HG03457 (cell line): ENCODE data around the gene OR4D9.
"Not testable (repeated sequence)": the region's sequence is repeated elsewhere in the genome, so short reads cannot be mapped to it uniquely, and the experiment has no call there.

Source experiments
- ATAC-seq: cut with Tn5 transposase; IDR thresholded peaks from one replicate; pipeline ENCODE4 v1.9.1; 2021; ENCODE audit warnings: moderate number of reproducible peaks; ENCODE audit not compliant: unreplicated experiment

The OR4D9 gene

DNA sequence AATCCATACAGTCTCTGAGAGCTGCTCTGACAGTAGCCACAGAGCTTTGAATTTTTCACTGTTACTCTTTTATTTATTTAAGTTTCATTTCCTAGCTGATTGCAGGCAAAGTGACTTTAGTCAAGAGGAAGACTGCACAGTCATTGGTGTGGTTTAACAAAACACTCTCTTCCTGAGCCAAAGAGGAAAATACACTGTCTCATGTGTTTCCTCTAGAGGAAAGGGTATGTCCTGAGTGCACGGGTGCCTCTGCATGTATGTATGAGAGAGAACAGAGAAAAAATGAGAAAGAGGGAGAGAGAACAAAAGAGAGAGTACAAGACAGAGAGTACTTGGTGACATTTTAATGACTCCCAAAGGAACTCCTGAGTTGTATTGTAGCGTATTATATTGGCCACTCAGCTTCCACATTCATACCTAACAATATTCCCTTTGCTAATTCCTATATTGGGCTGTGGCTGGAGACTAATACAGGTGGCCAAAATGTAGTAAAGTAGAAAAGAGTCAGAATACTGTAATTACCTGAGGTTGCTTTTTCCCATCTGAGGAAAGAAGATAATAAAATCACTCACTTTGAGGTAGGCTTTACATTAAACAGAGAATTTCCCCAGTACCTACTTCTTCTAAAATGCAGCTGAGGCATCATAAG is at the start of gene OR4D9:
Gene OR4D9 (plus strand): TSS at position 599 of the 649 bp plus-strand sequence. CDS start 3,374 bp downstream, outside the sequence.
- no peak for ATAC-seq

DNA sequence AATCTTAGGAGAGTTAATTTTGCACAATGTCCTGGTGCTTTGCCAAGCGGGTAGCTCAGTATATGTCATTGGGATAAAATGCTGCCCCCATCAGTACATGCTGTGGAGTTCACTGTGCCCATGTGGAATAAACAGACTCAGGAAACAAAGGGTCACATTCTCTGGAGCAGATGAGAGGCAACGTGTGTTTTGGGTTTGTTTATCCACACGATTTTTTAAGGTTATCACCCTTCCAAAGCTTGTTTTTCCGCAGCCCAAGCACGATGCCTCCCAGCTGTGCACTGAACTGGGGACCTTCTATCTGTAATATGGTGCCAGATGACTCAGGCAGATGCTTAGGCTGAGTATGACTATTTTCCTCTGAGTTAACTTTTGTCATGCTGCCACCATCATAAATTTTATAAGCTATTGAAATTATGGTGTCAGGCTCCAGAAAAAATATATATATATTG is 48.1 kb upstream of the OR4D9 start:
- no peak for ATAC-seq

DNA sequence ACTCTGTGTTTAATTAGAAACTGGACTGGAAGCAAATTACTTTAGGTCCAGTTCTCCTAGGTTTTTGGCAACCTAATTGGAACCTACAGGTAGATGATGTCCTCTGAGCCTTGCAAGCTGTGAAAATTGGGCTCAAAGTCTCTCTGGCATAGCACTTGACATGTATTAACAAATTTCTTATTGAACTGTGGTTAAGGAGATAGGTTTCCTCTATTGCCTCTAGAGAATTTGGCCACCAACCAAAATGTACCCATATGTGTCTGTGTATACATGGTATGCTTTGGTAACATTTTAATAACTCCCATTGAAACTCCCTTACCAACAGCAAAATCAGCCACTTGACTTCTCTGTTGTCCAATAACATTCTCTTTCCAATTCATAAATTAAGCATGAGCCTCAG is 38.3 kb upstream of the OR4D9 start, which contains the start of gene OR4D10:
Gene OR4D10 (plus strand): TSS at position 301 of the 400 bp plus-strand sequence. CDS start 4,115 bp downstream, outside the sequence.
- ATAC-seq, result no peak

- no peak for ATAC-seq
Observed at GRCh38 chr11:59475176-59475575, 36.2 kb upstream of the OR4D9 start.

DNA sequence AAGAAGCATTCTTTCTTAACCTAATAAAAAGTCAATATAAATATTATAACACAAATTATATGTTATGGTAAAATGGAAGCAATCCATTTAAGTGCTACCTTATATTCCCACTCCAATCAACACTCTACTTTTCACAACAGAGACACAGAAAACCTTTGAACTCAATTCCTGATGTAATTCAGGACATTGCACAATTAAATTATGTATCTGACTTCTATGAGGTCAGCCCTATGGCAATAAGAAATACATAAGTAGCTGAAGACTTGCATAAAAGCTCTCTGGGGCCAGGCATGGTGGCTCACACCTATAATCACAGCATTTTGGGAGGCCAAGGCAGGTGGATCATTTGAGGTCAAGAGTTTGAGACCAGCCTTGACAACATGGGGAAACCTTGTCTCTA is 31.4 kb upstream of the OR4D9 start:
- no peak for ATAC-seq

GRCh38 chr11:59480359-59480758 is 31.0 kb upstream of the OR4D9 start:
- ATAC-seq, result no peak

DNA sequence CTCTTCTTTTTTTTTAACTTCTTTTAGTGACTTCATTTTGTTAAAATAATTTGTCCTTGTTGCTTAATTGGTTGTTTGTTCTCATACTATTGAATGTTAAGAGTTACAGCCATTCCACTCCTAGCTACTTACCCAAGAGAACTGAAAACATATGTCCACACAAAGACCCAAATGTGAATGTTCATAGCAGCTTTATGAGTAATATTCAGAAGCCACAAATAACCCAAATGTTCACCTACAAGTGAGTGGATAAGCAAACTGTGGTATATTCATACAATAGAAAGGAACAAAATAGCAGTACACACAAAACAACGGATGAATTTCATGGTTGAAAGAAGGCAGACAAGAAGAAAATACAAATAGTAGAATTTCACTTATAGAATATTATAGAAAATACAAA is 9.4 kb upstream of the OR4D9 start:
- no peak for ATAC-seq

- no peak for ATAC-seq
Observed at GRCh38 chr11:59503276-59503675, 8.1 kb upstream of the OR4D9 start, which contains the start of gene OR4D11. TSS of gene OR4D11 (plus strand) at chr11:59503576. CDS start at chr11:59503576, 0 bp downstream.

DNA sequence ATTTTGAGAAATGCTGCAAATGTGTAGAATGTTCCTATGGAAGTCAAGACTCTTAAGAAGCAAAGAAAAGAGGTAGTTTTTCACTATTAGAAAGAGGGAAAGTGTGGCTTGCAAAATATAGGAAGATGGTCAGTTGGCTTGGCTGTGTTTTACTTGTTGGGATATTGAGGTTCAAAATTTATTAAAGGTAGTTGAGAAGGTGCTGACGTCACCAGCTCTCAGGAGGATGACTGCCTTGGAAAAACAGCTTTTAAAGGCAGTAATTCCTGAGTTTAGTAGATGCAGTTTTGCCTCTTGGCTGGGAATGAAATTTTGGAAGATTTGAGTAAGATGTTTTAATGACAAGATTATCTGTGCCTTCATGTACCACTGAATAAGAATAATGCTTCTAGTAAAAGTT is 336 bp downstream of the OR4D9 start:
- no peak for ATAC-seq

GRCh38 chr11:59520139-59520538 is 8.8 kb downstream of the OR4D9 start:
- ATAC-seq, result not testable (repeated sequence)

DNA sequence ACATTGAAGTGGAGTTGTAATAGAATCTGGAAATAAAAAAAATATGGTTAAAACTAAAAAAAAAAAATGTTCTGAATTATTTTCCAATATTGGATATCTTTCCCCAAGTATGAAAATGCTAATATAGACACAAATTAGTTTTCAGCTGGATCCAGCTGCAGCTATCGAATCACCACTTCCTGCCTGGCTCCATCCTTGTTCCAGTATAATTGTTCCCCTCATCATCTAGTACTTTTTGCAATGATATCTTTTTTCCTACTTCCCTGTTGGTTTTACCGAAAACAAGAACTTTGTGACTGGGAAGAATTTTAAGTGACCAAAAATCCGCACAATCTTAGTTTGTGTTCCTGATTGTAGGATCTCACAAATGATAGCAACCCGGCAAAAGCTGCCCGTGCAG is 9.4 kb downstream of the OR4D9 start:
- ATAC-seq, result no peak

DNA sequence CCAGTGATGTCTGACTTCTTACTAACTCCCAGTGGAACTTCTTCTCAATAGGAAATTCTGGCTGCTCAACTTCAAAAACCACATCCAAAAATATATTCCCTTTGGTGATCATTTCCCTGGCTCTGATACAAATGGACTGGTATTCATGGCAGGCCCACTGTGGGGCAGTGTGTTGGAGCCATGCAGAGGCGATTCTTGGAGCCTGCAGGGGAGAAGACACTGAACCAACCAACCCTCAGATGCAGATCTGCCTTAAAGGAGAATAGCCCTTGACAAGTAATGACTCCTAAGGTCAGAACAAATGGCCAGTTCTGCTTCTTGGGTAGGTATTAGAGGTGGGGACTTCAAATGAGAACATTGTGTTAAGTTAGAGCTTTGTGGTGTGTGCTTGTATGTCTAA is 12.2 kb downstream of the OR4D9 start:
- no peak for ATAC-seq

GRCh38 chr11:59528711-59529110 is 17.4 kb downstream of the OR4D9 start:
- no peak for ATAC-seq

DNA sequence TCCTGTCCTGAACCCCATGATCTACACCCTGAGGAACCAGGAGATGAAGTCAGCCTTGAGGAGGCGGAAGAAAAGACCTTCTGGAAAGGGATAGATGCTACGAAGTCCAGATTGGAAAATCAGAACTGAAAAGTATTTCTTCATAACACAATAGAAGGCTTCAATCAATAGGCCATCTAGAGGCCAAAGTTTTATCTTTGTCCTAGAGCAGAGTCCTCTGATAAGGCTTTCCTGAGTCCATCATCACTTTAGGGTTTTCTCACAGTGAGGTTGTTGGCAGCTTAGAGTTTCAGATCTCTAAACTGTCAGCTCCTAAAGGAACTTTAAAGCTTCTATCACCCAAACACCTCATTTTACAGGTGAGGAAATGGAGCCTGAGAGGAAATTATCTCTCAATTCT is 21.3 kb downstream of the OR4D9 start:
- no peak for ATAC-seq

GRCh38 chr11:59534676-59535075 is 23.3 kb downstream of the OR4D9 start:
- ATAC-seq, result no peak

DNA sequence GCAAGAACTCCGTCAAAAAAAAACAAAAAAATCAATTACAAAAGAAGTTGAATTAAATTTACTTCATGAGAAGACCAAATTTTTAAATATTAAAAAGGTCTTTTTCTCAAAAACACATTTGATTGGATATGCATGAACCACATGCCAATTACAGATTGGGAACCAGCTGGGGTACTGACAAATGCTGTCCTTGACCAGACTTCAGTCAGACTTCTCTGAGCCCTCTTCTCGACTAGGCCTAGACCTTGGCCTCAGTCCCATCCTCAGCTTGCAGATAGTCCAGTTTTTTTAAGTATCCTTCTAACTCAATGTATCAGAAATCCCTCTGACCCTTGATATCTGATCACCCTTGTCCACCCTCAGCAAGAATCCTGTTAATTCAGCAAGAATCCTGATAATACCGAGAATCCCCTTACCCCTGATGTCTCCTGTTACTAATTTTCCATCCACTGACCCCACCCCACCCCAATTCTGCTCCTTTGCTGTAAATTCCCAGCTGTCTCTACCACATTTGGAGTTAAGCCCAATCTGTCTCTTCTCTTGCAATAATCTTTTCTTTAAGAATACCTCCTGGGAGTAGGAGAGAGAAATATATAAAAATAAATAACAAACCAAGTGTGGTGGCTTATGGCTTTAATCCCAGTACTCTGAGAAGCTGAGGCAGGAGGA is 30.9 kb downstream of the OR4D9 start:
- no peak for ATAC-seq

DNA sequence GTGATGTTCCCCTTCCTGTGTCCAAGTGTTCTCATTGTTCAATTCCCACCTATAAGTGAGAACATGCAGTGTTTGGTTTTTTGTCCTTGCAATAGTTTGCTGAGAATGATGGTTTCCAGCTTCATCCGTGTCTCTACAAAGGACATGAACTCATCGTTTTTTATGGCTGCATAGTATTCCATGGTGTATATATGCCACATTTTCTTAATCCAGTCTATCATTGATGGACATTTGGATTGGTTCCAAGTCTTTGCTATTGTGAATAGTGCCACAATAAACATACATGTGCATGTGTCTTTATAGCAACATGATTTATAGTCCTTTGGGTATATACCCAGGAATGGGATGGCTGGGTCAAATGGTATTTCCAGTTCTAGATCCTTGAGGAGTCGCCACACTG is 32.4 kb downstream of the OR4D9 start:
- not testable (repeated sequence) for ATAC-seq

DNA sequence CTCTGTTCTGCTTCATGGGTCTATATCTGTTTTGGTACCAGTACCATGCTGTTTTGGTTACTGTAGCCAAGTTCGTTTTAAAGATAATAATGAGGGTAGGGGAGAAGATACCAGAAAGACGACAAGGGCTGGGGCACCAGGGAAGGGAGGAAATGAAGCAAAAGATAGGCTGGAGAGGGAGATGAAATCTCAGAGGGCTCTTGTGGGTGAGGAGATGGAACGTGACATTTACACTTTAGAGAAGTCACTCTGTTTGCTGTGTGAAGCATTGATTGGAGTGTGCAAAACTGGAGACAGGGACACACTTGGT is 33.5 kb downstream of the OR4D9 start:
- ATAC-seq, result no peak

- no peak for ATAC-seq
Observed at GRCh38 chr11:59545179-59546020, 34.1 kb downstream of the OR4D9 start.

DNA sequence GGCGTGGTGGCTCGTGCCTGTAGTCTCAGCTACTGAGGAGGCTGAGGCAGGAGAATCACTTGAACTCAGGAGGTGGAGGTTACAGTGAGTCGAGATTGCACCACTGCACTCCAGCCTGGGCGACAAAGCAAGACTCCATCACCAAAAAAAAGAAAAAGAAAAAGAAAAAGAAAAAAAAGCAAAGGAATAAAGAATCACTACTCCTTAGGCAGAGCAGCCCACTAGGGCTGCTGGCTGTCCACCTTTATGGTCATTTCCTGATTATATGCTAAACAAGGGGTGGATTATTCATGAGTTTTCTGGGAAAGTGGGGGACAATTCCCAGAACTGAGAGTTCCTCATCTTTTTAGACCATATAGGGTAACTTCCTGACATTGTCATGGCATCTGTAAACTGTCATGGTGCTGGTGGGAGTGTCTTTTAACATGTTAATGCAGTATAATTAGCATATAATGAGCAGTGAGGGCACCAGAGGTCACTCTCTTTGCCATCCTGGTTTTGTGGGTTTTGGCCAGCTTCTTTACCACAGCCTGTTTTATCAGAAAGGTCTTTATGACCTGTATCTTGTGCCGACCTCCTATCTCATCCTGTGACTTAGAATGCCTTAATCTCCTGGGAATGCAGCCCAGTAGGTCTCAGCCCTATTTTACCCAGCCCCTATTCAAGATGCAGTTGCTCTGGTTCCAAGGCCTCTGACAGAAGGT is 36.4 kb downstream of the OR4D9 start:
- not testable (repeated sequence) for ATAC-seq

DNA sequence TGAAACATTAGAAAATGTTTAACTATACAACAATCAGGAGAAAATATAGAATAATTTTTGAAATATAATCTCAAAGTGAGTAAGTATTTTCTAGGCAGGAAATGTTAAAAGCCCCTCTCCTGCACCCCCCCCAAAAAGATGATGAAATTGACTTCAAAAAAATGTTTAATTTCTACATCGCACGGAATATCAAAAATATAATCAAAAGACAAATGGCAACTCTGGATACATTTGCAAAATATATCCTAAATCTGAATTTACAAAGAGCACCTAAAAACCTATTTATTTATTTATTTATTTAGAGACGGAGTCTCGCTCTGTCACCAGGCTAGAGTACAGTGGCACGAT is 36.9 kb downstream of the OR4D9 start:
- no peak for ATAC-seq
